Left renal cortex interstitium (tissue), 4 donors: ENCODE data around the gene C12orf42. TPM values are rescaled to one million over a fixed set of nuclear protein-coding genes. Genes with fewer than 3 reads are reported as not detected.

Experiments
- DNase-seq, 4 donors: peaks; one replicate each; pipeline ENCODE4 v3.0.0-alpha.2; 2013; ENCODE audit warnings: low read depth in 4 of 4, low spot score in 2 of 4, missing footprints in 1 of 4
- polyA plus RNA-seq, 4 donors: library from polyadenylated mRNA; unstranded; fragments of 120-200 nt; gene quantifications; one replicate each; pipeline ENCODE4 v1.2.1, GENCODE V29; 2013; ENCODE audit not compliant: insufficient read length in 4 of 4

Gene C12orf42
- polyA plus RNA-seq, 4 donors = 0.09 to 0.38 (median 0.20) TPM; not detected in 1

- no peak for DNase-seq
Measured at GRCh38 chr12:103353913-103354312, 141.9 kb downstream of the C12orf42 start.

- no peak for DNase-seq
Measured at GRCh38 chr12:103350116-103350515, 145.7 kb downstream of the C12orf42 start.

- no peak for DNase-seq
Measured at GRCh38 chr12:103348935-103349334, 146.8 kb downstream of the C12orf42 start.

- DNase-seq = no peak
Measured at GRCh38 chr12:103336940-103337339, 158.8 kb downstream of the C12orf42 start.

GRCh38 chr12:103334466-103334865 is 161.3 kb downstream of the C12orf42 start:
- no peak for DNase-seq

- no peak for DNase-seq
Measured at GRCh38 chr12:103333676-103334075, 162.1 kb downstream of the C12orf42 start.

- DNase-seq = no peak
Measured at GRCh38 chr12:103331643-103332042, 164.1 kb downstream of the C12orf42 start.

- DNase-seq = no peak
Measured at GRCh38 chr12:103330672-103331071, 165.1 kb downstream of the C12orf42 start.

- DNase-seq = no peak
Measured at GRCh38 chr12:103327676-103328075, 168.1 kb downstream of the C12orf42 start.

GRCh38 chr12:103326190-103326589 is 169.6 kb downstream of the C12orf42 start:
- no peak for DNase-seq

- no peak for DNase-seq
Measured at GRCh38 chr12:103318566-103318965, 177.2 kb downstream of the C12orf42 start.

- no peak for DNase-seq
Measured at GRCh38 chr12:103317220-103317619, 178.5 kb downstream of the C12orf42 start.

GRCh38 chr12:103314786-103315185 is 181.0 kb downstream of the C12orf42 start:
- DNase-seq = no peak

GRCh38 chr12:103313894-103314293 is 181.9 kb downstream of the C12orf42 start:
- no peak for DNase-seq

- DNase-seq = no peak
Measured at GRCh38 chr12:103312742-103313354, 182.9 kb downstream of the C12orf42 start.

- DNase-seq = no peak
Measured at GRCh38 chr12:103310546-103311270, 185.1 kb downstream of the C12orf42 start.

GRCh38 chr12:103308396-103308795 is 187.4 kb downstream of the C12orf42 start:
- DNase-seq = no peak

GRCh38 chr12:103303484-103303883 is 192.3 kb downstream of the C12orf42 start:
- DNase-seq = no peak

- DNase-seq = no peak
Measured at GRCh38 chr12:103301642-103302591, 193.9 kb downstream of the C12orf42 start.

- no peak for DNase-seq
Measured at GRCh38 chr12:103288016-103288415, 207.8 kb downstream of the C12orf42 start.

- DNase-seq = no peak
Measured at GRCh38 chr12:103282124-103282523, 213.6 kb downstream of the C12orf42 start.
